DMS114 treated with DMSO at 0.1 percent for 48 hours (cell line): ENCODE data around the gene USP17L22.
"Not testable (repeated sequence)": the region's sequence is repeated elsewhere in the genome, so short reads cannot be mapped to it uniquely, and the experiment has no call there.

Source experiments
- DNase-seq: peaks from one replicate; lab custom pipeline; 2025; ENCODE audit not compliant: unreplicated experiment; lab: John Stamatoyannopoulos, UW

Gene USP17L22

GRCh38 chr4:9267319-9267718, at the start of gene USP17L22:
USP17L22 (plus strand) TSS chr4:9267619; CDS start chr4:9267619, 0 bp downstream.
- DNase-seq: not testable (repeated sequence)

GRCh38 chr4:9219852-9220251, 47.6 kb upstream of the USP17L22 start, which contains the start of gene USP17L12:
USP17L12 (plus strand) TSS chr4:9220152; CDS start chr4:9220152, 0 bp downstream.
- DNase-seq: not testable (repeated sequence)

GRCh38 chr4:9224596-9224995, 42.8 kb upstream of the USP17L22 start, which contains the start of gene USP17L13:
USP17L13 (plus strand) TSS chr4:9224896; CDS start chr4:9224896, 0 bp downstream.
- DNase-seq: not testable (repeated sequence)

GRCh38 chr4:9230249-9230648, 37.2 kb upstream of the USP17L22 start:
- DNase-seq: not testable (repeated sequence)

- not testable (repeated sequence) for DNase-seq
Measured at GRCh38 chr4:9234085-9234484, 33.3 kb upstream of the USP17L22 start, which contains the start of gene USP17L15. USP17L15 (plus strand) TSS chr4:9234385; CDS start chr4:9234385, 0 bp downstream.

- DNase-seq: not testable (repeated sequence)
Measured at GRCh38 chr4:9238461-9238860, 29.0 kb upstream of the USP17L22 start.

- not testable (repeated sequence) for DNase-seq
Measured at GRCh38 chr4:9243579-9243978, 23.8 kb upstream of the USP17L22 start, which contains the start of gene USP17L17. USP17L17 (plus strand) TSS chr4:9243879; CDS start chr4:9243879, 0 bp downstream.

GRCh38 chr4:9247953-9248680, 19.3 kb upstream of the USP17L22 start, which contains the start of gene USP17L18:
USP17L18 (plus strand) TSS chr4:9248630; CDS start chr4:9248630, 0 bp downstream.
- not testable (repeated sequence) for DNase-seq

- not testable (repeated sequence) for DNase-seq
Measured at GRCh38 chr4:9253078-9253477, 14.3 kb upstream of the USP17L22 start, which contains the start of gene USP17L19. USP17L19 (plus strand) TSS chr4:9253378; CDS start chr4:9253378, 0 bp downstream.

GRCh38 chr4:9257824-9258223, 9.6 kb upstream of the USP17L22 start, which contains the start of gene USP17L20:
USP17L20 (plus strand) TSS chr4:9258124; CDS start chr4:9258124, 0 bp downstream.
- not testable (repeated sequence) for DNase-seq

GRCh38 chr4:9262572-9262971, 4.8 kb upstream of the USP17L22 start, which contains the start of gene USP17L21:
USP17L21 (plus strand) TSS chr4:9262872; CDS start chr4:9262872, 0 bp downstream.
- not testable (repeated sequence) for DNase-seq

- DNase-seq: not testable (repeated sequence)
Measured at GRCh38 chr4:9271719-9272118, 4.3 kb downstream of the USP17L22 start.
